NCI-H1105 (cell line): ENCODE measurements around the gene JTB.

Experiments used
- DNase-seq: peaks from one replicate; lab custom pipeline; 2025; lab: John Stamatoyannopoulos, UW

The JTB gene

GRCh38 chr1:153932156-153933131 is 45.0 kb downstream of the JTB start:
- DNase-seq: no peak

GRCh38 chr1:153929981-153930948 is 47.2 kb downstream of the JTB start:
- DNase-seq: no peak

- no peak for DNase-seq
Observed at GRCh38 chr1:153929426-153929825, 48.0 kb downstream of the JTB start.

- no peak for DNase-seq
Observed at GRCh38 chr1:153928791-153929341, 48.6 kb downstream of the JTB start.

GRCh38 chr1:153928245-153928644 is 49.2 kb downstream of the JTB start:
- DNase-seq: no peak

- no peak for DNase-seq
Observed at GRCh38 chr1:153926405-153926804, 51.1 kb downstream of the JTB start.
